ENCODE measurements around the gene APOA4. TPM values are rescaled to one million over a fixed set of nuclear protein-coding genes. Genes with fewer than 3 reads are reported as not detected.
"Not testable (repeated sequence)": the region's sequence is repeated elsewhere in the genome, so short reads cannot be mapped to it uniquely, and the experiment has no call there.

The APOA4 gene
- total RNA-seq, 2 donors from 2014 or later, result 0.35 to 0.38 TPM

DNA sequence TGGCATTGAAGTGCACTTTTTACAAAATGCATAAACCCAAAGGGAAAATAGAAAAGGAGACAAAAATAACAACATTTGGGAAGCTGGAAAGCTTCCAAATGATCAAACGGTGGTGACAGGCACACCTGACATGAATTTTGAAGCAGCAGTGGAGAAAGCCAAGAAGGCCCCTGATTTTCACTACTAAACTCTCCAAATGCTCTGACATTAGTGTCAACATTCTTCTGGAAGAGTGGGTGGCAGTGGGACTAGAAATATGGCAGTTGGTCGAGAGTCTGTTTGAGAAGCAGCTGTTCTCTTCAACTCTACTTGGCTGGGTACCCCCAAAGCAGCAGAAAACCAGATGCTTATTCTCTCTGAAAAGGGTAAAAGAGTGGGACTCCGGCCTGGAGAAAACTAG is 19.1 kb downstream of the APOA4 start:
- peaks cover 5% of the 10 kb centered on the region for H3K4me1 ChIP-seq (ENCODE audit: control insufficient read depth, insufficient read depth, low read length)
- H3K4me1 Mint-ChIP-seq, result peaks cover 15% of the 10 kb centered on the region
- 89 to 93% methylated on average over 3 of the region's 3 CpGs for WGBS, 2 experiments (ENCODE audit: insufficient coverage in 1 of 2, insufficient read length in 1 of 2)

DNA sequence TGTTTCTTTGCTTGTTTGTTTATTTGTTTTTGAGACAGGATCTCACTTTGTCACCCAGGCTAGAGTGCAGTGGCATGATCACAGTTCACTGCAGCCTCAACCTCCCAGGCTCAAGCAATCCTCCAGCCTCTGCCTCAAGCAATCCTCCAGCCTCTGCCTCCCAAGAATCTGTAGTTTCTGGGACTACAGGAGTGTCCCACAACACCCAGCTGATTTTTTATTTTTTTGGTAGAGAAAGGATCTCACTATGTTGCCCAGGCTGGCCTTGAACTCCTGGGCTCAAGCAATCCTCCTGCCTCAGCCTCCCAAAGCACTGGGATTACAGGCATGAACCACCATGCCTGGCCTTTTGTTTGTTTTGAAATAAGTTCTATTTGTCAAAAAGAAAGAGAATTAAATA is 21.4 kb downstream of the APOA4 start:
- not testable (repeated sequence) for H3K4me3 Mint-ChIP-seq; H3K9me3 ChIP-seq (ENCODE audit: control insufficient read depth, low read length); DNase-seq; H3K9me3 Mint-ChIP-seq; H3K4me1 Mint-ChIP-seq; H3K36me3 ChIP-seq (ENCODE audit: control insufficient read depth, insufficient read depth, low read length); H3K27ac Mint-ChIP-seq; H3K36me3 Mint-ChIP-seq (ENCODE audit: low read depth); H3K4me3 ChIP-seq (ENCODE audit: low read length); H3K4me1 ChIP-seq (ENCODE audit: control insufficient read depth, insufficient read depth, low read length); H3K27ac ChIP-seq (ENCODE audit: low read depth, low read length); H3K27me3 ChIP-seq (ENCODE audit: control insufficient read depth, insufficient read depth, low read length, poor library complexity, severe bottlenecking); H3K9ac ChIP-seq (ENCODE audit: extremely low read depth, low read length, poor library complexity, severe bottlenecking)
- H3K27me3 Mint-ChIP-seq (ENCODE audit: insufficient read depth), result peaks cover 11% of the 10 kb centered on the region

More for the DNA sequence above, 19.1 kb downstream of the APOA4 start:
- TF ChIP-seq, protein P1, sequence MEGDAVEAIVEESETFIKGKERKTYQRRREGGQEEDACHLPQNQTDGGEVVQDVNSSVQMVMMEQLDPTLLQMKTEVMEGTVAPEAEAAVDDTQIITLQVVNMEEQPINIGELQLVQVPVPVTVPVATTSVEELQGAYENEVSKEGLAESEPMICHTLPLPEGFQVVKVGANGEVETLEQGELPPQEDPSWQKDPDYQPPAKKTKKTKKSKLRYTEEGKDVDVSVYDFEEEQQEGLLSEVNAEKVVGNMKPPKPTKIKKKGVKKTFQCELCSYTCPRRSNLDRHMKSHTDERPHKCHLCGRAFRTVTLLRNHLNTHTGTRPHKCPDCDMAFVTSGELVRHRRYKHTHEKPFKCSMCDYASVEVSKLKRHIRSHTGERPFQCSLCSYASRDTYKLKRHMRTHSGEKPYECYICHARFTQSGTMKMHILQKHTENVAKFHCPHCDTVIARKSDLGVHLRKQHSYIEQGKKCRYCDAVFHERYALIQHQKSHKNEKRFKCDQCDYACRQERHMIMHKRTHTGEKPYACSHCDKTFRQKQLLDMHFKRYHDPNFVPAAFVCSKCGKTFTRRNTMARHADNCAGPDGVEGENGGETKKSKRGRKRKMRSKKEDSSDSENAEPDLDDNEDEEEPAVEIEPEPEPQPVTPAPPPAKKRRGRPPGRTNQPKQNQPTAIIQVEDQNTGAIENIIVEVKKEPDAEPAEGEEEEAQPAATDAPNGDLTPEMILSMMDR (conservative IDR thresholded peaks at IDR 0.05), result no peak
- Histone ChIP-seq H3K27me3 (ENCODE audit: control insufficient read depth, insufficient read depth, low read length, poor library complexity, severe bottlenecking) (no peaks in the 10 kb centered on the region), H3K9ac (ENCODE audit: extremely low read depth, low read length, poor library complexity, severe bottlenecking) (no peak overlapping the region), H3K36me3 (ENCODE audit: control insufficient read depth, insufficient read depth, low read length) (no peaks in the 10 kb centered on the region), H3K27ac (ENCODE audit: low read depth, low read length) (no peak overlapping the region), H3K4me3 (ENCODE audit: low read length) (no peak overlapping the region), H3K9me3 (ENCODE audit: control insufficient read depth, low read length) (no peaks in the 10 kb centered on the region)
- Mint-ChIP-seq H3K4me3 (no peak overlapping the region), H3K27me3 (ENCODE audit: insufficient read depth) (peaks cover 11% of the 10 kb centered on the region), H3K9me3 (no peaks in the 10 kb centered on the region), H3K27ac (no peak overlapping the region), H3K36me3 (ENCODE audit: low read depth) (no peaks in the 10 kb centered on the region)
- no peak for DNase-seq

DNA sequence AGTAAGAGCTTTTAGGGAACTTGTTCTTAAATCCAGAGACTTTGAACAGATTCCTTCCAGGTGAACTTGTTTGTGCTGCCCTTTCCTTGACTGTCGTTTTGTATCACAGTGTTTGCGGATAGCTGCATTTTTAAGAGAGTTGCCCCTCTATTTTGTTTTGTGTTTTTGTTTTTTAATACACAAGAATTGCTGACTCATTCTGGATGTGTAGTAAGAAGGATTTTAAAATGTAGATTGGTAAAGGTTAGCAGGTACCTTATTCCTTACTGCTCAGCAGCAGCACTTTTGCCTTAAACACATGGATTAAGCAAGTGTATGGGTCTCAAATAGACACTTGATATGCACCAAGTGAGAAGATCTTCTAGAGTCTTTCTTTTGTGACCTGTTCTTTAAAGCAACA is 22.5 kb downstream of the APOA4 start:
- H3K27me3 ChIP-seq (ENCODE audit: control insufficient read depth, insufficient read depth, low read length, poor library complexity, severe bottlenecking), result no peaks in the 10 kb centered on the region
- Mint-ChIP-seq H3K4me3 (no peak overlapping the region), H3K27me3 (ENCODE audit: insufficient read depth) (peaks cover 11% of the 10 kb centered on the region), H3K9me3 (no peaks in the 10 kb centered on the region), H3K36me3 (ENCODE audit: low read depth) (no peaks in the 10 kb centered on the region), H3K27ac (no peak overlapping the region), H3K4me1 (no peaks in the 10 kb centered on the region)
- no peak overlapping the region for H3K4me3 ChIP-seq (ENCODE audit: low read length)
- no peaks in the 10 kb centered on the region for H3K9me3 ChIP-seq (ENCODE audit: control insufficient read depth, low read length)
- no peak overlapping the region for H3K27ac ChIP-seq (ENCODE audit: low read depth, low read length)
- H3K9ac ChIP-seq (ENCODE audit: extremely low read depth, low read length, poor library complexity, severe bottlenecking), result no peak overlapping the region
- H3K4me1 ChIP-seq (ENCODE audit: control insufficient read depth, insufficient read depth, low read length), result no peaks in the 10 kb centered on the region
- WGBS, 2 experiments (ENCODE audit: insufficient coverage in 1 of 2, insufficient read length in 1 of 2), result 75 to 93% methylated on average over 2 of the region's 2 CpGs
- TF ChIP-seq, protein P1 (conservative IDR thresholded peaks at IDR 0.05), result no peak
- H3K36me3 ChIP-seq (ENCODE audit: control insufficient read depth, insufficient read depth, low read length), result no peaks in the 10 kb centered on the region
- no peak for DNase-seq

DNA sequence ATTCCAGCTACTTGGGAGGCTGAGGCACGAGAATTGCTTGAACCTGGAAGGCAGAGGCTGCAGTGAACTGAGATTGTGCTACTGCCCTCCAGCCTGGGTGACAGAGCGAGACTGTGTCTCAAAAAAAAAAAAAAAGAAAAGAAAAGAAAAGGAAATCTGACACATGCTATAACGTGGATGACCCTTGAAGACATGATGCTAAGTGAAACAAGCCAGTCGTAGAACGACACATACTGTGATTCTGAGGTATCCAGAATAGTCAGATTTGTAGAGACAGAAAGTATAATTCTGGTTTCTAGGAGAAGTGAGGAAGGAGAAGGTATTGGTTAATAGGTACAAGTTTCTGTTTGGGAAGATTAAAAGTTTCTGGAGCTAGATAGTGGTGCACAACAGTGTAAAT is 24.7 kb downstream of the APOA4 start:
- no peak overlapping the region for H3K4me3 ChIP-seq (ENCODE audit: low read length)
- no peaks in the 10 kb centered on the region for H3K36me3 Mint-ChIP-seq (ENCODE audit: low read depth)
- no peak overlapping the region for H3K27ac Mint-ChIP-seq
- TF ChIP-seq, protein P1 (conservative IDR thresholded peaks at IDR 0.05), result no peak
- H3K4me1 ChIP-seq (ENCODE audit: control insufficient read depth, insufficient read depth, low read length), result no peaks in the 10 kb centered on the region
- no peaks in the 10 kb centered on the region for H3K9me3 ChIP-seq (ENCODE audit: control insufficient read depth, low read length)
- H3K27ac ChIP-seq (ENCODE audit: low read depth, low read length), result no peak overlapping the region
- H3K27me3 ChIP-seq (ENCODE audit: control insufficient read depth, insufficient read depth, low read length, poor library complexity, severe bottlenecking), result no peaks in the 10 kb centered on the region
- H3K9me3 Mint-ChIP-seq, result no peaks in the 10 kb centered on the region
- no peak overlapping the region for H3K4me3 Mint-ChIP-seq
- peaks cover 3% of the 10 kb centered on the region for H3K27me3 Mint-ChIP-seq (ENCODE audit: insufficient read depth)
- WGBS, 2 experiments (ENCODE audit: insufficient coverage in 1 of 2, insufficient read length in 1 of 2), result 93% methylated on average over 5 of the region's 5 CpGs
- no peak overlapping the region for H3K9ac ChIP-seq (ENCODE audit: extremely low read depth, low read length, poor library complexity, severe bottlenecking)
- no peaks in the 10 kb centered on the region for H3K36me3 ChIP-seq (ENCODE audit: control insufficient read depth, insufficient read depth, low read length)
- DNase-seq, result no peak
- H3K4me1 Mint-ChIP-seq, result no peaks in the 10 kb centered on the region
